Stimulated activated CD4-positive, alpha-beta T cell treated with anti-CD3 and anti-CD28 coated beads, Interleukin-15, amount 100 ng/mL, for 24 hours (primary cell): Measurements from ENCODE around the gene ARHGEF26.

Source experiments
- DNase-seq: peaks from one replicate; pipeline ENCODE4 v3.0.0-alpha.2; 2020

The ARHGEF26 gene

DNA sequence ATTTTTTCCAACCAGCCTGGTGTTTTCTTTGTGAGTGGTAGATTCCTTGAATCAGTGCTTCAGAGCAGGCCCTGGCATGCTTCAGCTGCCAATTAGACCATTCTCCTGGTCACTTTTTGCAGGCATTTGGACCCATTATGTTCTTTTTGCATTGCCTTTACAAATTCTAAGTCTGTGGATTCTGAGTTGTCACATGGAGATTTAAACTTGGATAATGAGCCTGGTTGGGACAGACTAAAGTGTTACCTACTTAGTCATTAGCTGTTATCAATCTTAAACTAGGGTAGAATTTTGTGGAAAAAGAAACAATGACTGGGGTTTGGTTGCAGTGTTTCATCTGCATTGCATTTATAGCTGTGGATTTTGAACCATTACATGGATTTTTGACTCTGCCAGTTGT is 40.6 kb downstream of the ARHGEF26 start:
- no peak for DNase-seq

DNA sequence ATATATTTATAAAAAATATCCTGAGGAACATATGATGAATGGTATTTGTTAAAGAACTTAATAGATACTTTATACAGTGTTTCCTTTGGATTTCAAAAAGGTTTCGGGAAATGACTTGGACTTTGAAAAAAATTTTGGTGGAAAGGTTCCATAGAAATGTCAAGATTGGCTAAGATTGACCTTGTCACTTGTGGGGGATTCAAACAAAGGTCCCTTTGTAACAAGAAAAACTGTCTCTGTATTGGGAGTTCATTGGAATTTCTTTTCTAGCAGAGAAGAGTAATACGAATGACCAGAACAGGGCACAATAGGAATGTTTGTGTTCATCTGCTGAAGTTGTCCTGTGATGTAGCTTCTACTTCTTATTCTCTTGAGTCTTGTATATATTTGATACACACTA is 43.2 kb downstream of the ARHGEF26 start:
- DNase-seq, result no peak

DNA sequence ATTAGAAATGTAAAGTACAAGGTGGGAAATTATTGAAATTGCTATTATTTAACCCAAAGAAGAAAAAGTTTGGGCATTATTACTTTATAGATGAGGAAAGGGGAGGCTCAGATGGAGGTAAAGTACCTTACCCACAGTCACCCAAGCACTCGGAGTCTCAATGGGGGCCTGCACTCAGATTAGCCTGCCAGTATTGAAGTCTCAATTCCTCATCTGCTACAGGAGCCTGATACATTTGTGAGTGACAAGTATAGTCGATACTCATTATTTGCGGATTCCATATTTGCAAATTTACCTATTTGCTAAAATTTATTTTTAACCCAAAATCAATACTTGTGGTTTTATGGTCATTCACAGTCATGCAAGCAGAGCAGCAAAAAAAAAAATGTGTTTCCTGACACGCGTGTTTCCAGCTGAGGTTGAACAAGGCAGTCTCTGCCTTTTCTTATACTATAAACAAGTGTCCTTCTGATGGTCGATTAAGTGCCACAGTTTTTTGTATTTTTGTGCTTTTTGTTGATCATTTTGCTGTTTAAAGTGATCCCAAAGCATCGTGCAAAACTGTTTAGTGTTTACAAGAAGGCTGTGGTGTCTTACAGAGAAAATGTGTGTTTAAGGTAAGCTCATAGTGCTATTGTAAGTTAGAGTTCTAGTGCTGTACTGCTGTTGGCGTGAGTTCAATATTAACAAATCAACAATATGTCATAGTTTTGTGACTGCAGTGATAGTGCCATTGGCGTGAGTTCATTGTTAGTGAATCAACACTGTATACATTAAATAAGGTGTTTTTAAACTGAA is 48.0 kb downstream of the ARHGEF26 start:
- no peak for DNase-seq

- DNase-seq, result no peak
Measured at GRCh38 chr3:154169796-154170110, 48.6 kb downstream of the ARHGEF26 start.

DNA sequence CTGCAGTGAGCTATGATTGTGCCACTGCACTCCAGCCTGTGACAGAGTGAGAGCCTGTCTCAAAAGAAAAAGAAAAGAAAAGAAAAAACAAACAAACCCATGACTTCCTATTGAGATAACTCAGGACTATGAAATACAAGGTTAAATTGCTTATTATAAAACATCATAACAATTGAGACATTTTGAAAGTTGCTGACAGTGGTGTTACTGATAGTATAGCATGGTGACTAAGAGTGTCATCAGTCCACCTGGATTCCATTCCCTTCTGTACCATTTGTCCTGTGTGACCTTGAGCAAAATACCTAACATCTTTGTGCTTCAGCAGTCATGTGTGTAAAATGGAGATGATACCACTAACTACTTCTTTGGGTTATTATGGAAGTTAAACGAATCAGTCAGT is 49.1 kb downstream of the ARHGEF26 start:
- DNase-seq, result no peak

DNA sequence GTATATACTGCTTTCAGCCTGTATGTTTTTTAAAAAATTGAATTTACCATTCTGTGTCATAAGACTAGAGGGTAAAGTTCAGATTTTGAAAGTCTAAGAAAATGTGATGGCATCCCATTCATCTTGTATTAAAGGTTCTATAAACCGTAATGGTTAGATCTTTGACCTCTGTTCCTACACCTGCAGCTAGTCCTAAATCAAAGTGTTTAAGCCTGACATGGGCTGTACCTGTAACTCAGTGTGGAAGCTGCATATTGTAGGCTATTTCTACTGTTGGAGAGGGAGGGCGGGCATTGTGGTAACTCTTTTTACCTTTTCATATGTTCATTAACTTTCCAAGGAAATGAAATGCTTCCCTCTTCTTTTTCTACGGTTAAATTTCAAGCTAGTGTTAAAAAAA is 53.9 kb downstream of the ARHGEF26 start:
- no peak for DNase-seq

DNA sequence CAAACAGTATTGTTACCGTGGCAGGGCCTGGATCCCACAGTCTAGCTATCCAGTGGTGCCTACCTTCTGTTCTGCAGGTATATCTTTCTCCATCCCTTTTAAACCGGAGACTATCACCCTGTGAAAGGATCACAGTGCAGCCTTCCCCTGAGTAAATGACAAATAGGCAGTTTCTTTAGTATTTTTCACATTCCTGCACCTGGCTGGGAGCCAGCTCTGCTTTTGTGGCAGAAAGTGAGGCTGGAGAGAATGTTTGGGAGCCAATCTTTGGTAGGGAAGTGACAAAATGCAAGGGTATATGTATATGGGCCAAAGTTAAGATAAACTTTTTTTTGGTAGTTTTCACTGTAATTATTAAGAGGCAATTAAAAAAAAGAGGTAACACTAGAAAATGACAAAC is 54.8 kb downstream of the ARHGEF26 start:
- no peak for DNase-seq

GRCh38 chr3:154177406-154177805 is 56.2 kb downstream of the ARHGEF26 start:
- DNase-seq, result no peak

DNA sequence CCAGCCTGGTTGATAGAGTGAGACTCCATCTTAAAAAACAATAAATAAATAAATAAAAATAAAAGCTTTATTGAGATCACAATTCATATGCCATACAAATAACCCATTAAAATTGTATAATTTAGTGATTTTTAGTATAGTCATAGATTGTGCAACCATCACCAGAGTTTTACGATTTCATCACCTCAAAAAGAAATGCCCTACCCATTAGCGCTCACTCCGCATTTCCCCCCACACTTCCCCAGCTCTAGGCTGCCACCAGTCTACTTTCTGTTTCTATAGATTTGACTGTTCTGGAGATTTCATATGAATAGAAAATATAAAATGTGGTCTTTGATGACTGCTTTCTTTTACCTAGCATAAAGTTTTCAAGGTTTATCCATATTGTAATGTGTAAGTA is 57.0 kb downstream of the ARHGEF26 start:
- no peak for DNase-seq

DNA sequence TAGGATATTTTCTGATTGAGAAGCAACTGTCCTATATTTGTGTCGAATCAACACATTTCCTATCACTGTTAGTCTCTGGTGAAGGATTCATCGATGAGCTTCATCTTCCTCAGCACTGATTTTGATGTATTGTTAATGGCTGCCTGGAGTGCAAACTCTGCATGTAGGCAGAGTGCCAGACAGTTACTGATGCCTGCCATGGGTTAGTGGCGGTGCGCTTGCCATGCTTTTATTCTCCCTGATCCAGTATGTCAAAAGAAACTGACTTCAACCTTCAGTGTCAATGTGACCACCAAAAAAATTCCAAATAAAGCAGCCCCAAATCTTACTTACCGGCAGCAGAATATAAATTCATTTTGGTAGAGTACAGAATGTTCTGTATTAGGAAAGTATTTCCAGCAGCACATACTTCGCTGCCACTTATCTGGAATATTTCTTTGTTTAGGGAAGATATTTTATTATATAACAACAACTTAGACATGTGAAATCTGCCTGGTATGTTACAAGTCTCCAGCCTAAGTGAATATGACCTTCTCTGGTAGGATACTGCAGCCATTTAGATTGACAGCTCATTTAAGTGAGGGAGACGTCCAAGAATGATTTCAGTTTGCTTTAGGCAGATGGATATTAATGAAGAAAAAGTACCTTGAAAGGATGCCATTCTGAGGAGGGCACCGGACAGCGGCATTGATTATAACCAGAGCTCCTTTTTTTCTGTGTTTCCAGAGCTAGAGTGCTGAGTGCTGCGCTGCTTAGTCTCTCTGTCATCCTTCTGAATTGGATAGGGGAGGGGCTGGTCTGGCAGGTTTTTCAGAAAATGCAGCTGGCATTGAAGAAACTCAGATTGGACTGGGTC is 59.9 kb downstream of the ARHGEF26 start:
- no peak for DNase-seq

DNA sequence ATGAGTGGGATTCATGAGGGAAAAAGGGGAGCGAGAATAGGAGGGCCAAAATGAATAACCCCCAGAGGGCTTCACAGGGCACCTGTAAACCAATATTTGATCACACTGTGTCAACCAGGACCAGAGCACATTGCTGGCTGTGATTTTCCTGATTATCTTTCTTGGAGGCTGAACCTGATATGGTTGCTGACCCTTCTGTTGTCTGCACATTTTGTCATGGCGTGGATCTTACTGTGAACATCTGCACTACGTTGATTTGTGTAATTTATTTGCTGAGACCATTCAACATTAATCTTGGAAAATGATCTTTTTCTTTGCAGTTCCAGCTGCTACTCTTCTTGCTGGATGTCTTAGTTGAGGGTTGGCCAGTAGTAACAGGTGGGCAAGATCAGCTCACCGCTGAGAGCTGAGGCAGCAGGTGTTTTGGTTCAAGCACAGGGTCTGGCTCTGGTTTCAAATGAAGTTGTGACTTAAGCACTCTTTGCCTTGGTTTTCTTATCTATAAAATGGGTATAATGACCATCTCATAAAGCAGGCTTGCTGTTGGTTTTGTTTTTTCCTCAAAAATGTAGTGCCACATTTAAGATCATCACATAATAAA is 61.2 kb downstream of the ARHGEF26 start:
- DNase-seq, result no peak

DNA sequence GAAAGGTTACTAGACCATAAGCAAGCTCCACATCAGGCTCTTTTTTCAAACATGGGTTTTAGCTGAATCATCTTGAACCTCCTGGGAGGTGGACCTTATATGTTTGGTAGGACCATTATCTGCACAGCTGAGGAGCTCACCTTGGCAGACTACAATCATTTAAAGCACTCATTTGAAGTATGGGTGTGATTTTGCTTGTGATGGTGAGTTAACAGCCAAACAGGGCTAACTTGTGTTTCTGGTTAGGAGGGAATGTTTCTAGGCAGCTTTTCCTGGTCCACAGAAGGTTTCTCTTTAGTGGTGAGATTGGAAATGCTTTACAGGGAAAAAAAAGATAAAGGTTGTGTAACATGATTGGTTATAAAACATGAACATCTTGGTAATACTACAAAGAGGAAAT is 61.8 kb downstream of the ARHGEF26 start:
- no peak for DNase-seq

GRCh38 chr3:154184582-154184981 is 63.4 kb downstream of the ARHGEF26 start:
- DNase-seq, result no peak

- DNase-seq, result no peak
Measured at GRCh38 chr3:154188437-154188836, 67.2 kb downstream of the ARHGEF26 start.

DNA sequence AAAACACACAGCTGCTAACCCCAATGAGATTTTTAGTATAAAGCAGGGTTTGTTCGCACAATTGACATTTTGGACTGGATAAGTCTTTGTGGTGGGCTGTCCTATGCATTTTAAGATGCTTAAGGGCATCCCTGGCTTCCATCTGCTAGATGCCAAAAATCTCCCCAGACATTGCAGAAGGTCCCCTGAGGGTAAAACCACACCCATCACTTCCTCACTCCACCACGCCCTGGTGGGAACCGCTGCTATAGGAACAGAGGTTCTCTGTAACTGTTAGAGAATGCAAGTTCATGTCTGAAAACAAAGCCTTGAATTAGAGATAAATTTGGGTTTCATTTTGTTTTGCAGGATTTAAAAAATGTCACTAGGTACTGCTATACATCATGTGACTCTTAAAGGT is 67.7 kb downstream of the ARHGEF26 start:
- no peak for DNase-seq

DNA sequence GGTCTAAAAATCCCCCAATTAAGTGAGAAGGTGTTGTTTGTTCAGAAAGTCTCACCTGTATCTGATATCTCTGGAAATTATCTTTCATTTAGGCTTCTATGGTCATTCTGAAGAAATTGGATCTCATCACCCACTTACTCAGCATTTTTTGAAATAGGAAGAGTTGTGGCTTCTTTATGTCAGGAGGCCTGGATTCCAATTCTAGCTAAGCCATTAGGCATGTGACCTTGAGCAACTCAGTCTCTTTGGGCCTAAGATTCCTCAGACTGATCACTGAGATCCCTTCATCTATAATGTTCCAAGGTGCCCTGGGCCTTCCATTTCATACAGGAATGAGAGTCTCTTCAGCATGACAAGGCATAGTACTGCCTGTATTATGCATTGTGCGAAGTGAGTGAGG is 70.3 kb downstream of the ARHGEF26 start:
- DNase-seq, result no peak

DNA sequence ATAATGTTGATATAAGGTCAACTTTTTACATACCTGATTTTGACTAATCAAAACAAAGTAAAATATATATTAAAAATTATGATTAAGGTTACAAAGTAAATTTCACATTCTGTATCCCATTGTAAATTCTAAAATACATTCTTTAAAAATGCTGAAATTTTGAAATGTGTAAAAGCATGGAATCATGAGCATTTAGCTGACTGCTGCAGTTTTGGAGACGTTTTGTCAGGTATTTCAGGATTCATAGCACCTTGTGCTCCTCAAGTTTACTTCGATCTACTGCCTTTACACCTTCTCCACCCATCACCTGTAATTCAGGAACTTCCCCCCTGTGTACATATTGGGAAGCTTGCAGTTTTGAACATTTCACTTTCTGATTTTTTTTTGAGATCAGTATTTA is 71.0 kb downstream of the ARHGEF26 start:
- no peak for DNase-seq

GRCh38 chr3:154193000-154193615 is 71.9 kb downstream of the ARHGEF26 start:
- no peak for DNase-seq

DNA sequence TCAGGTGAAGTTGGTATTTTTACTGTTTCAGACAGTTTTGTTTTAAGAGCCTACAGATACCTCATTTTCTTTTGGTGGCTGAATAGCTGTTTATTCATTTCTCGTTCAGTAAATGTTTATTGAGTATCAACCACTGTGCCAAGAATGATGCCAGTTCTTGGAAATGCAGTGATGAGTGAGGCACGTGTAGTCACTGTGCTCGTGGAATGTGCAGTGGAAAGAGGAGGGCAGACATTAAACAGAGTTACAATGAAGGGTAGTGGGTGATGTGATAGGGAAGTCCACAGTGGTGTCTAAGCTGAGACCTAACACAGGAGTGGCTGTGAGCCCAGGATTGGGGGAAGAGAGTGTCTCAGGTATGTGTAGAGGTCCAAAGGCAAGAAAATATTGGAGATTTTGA is 73.7 kb downstream of the ARHGEF26 start:
- no peak for DNase-seq

DNA sequence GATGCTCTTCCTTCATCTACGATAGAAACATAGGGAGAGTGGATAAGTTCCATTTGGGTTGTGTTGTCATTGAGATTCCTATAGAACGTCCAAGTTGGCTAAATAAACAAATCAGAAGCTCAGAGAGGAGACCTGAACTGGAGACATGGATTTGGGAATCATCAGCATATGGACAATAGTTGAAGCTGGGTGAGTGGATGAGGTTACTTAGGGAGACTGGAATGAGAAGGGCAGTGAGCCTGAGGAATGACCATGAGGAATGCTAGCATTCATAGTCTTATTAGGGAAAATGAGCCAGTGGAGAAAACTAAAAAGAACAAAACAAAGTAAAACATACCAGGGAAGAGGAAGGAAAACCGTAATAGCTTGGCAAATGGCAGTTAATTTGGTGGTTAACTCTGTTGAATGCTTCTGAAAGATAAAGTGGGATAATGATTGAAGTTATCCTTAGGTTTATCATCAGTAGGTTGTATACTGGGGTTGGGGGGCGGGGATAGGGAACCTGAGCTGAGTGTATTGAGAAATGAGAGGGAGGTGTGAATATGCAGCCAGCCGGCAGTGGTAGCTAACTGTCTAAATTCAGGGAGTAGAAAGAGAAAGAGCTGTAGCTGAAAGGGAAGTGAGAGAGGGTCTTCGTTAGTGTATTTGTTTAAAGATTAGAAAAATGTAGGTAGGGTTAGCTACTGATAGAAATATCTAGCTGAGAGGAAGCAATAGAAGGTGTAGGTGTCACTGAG is 74.6 kb downstream of the ARHGEF26 start:
- DNase-seq, result no peak

DNA sequence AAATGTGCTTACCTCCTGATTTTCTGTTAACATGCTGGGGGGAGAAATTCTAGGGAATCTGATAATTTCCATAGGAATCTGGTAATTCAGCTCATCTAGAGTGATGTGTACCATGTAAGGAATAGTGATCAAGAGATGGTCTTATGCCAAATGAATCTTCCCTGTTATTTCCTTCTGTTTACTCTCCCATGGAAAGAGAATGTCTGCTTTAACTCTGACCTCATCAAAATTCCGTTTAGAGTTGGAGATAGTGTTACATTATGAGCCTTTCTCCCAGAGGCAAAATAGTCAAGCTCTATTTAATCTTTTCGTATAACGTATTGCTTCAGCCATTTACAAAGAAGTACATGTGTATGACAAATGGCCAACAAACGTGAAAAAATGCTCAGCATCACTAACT is 76.6 kb downstream of the ARHGEF26 start:
- DNase-seq, result no peak

DNA sequence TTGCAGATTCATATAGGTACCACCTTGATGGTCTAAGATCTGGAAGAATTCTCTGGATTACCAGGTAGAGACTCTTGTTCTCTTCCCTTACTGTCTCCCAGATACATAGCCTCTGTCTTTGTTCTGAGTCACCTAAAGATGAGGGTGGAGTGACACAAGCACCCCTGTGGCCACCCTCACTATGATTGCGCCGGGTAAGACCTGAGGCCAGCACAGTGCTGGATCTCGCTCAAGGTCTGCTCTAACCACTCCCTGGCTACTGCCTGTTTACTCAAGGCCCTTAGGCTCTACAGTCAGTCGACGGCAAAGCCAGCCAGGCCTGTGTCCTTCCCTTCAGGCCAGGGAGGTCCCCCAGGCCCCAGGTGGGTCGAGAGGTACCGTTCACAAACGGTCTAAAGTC is 88.3 kb downstream of the ARHGEF26 start:
- DNase-seq, result no peak

GRCh38 chr3:154210986-154211385 is 89.8 kb downstream of the ARHGEF26 start:
- DNase-seq, result no peak
